Urinary bladder (tissue), 4 donors: ENCODE results near the gene HOXD8. TPM values are rescaled to one million over a fixed set of nuclear protein-coding genes. Genes with fewer than 3 reads are reported as not detected.

Experiments
- DNase-seq: peaks from one replicate; pipeline ENCODE4 v3.0.0-alpha.2; 2015; ENCODE audit errors: extremely low spot score
- H3K27ac ChIP-seq: one replicate; pipeline ENCODE4 v1.5.1; 2013; ENCODE audit warnings: low read depth, mild to moderate bottlenecking, moderate library complexity
- H3K36me3 ChIP-seq: one replicate; pipeline ENCODE4 v1.6.1; 2013; ENCODE audit warnings: mild to moderate bottlenecking, moderate library complexity; ENCODE audit not compliant: insufficient read depth
- H3K4me1 ChIP-seq: one replicate; pipeline ENCODE4 v1.6.1; 2013; ENCODE audit warnings: mild to moderate bottlenecking, moderate library complexity; ENCODE audit not compliant: insufficient read depth
- H3K4me3 ChIP-seq: one replicate; pipeline ENCODE4 v1.5.1; 2013; ENCODE audit warnings: low read depth, low read length
- WGBS: extraction: QIAGEN DNeasy Blood & Tissue Kit; methylation state at CpG from one replicate; pipeline ENCODE4 v1.1.7; 2013; 5-methylcytosine and 5-hydroxymethylcytosine counted together
- polyA plus RNA-seq: library from polyadenylated mRNA; stranded (reverse); fragments of 200-250 nt; gene quantifications from one replicate; pipeline ENCODE4 v1.2.3, GENCODE V29; 2013
- total RNA-seq: library from RNA; depleted of rRNA; stranded (reverse); fragments of >200 nt; gene quantifications from one replicate; pipeline ENCODE4 v1.2.3, GENCODE V29; 2014
- donor health status: healthy with polysubstance abuse.
- donor health status: healthy.

HOXD8 gene
- total and polyA plus RNA-seq, 2 donors: 7.0 to 12.3 TPM

- Histone ChIP-seq H3K4me3 (no peak overlapping the region), H3K4me1 (no peaks in the 10 kb centered on the region), H3K36me3 (no peaks in the 10 kb centered on the region), H3K27ac (no peak overlapping the region)
- 66% methylated on average over 40 of the region's 40 CpGs for WGBS
- DNase-seq: no peak
Observed at GRCh38 chr2:176112375-176113302, 16.9 kb upstream of the HOXD8 start.

- H3K4me3 ChIP-seq: no peak overlapping the region
Observed at GRCh38 chr2:176114120-176114929, 15.2 kb upstream of the HOXD8 start.

GRCh38 chr2:176114930-176115625 lies 14.4 kb upstream of the HOXD8 start:
- Histone ChIP-seq H3K27ac (no peak overlapping the region), H3K4me1 (no peaks in the 10 kb centered on the region), H3K36me3 (no peaks in the 10 kb centered on the region), H3K4me3 (no peak overlapping the region)
- WGBS: 83% methylated on average over 16 of the region's 16 CpGs
- no peak for DNase-seq

More at GRCh38 chr2:176114120-176114929, 15.2 kb upstream of the HOXD8 start:
- H3K4me1 ChIP-seq: no peaks in the 10 kb centered on the region
- WGBS: 76% methylated on average over 26 of the region's 26 CpGs
- H3K27ac ChIP-seq: no peak overlapping the region
- H3K36me3 ChIP-seq: no peaks in the 10 kb centered on the region
- no peak for DNase-seq

GRCh38 chr2:176115883-176116813 lies 13.4 kb upstream of the HOXD8 start, which contains the start of gene HOXD10:
Gene HOXD10 (plus strand): TSS chr2:176116778. CDS start chr2:176116834, 56 bp downstream.
- Histone ChIP-seq H3K27ac (no peak within 1 kb of the TSS), H3K4me1 (no peaks in the 10 kb centered on the region), H3K4me3 (peak within 1 kb of the TSS; percentile 1), H3K36me3 (no peaks in the 10 kb centered on the region)
- no peak for DNase-seq
- WGBS: 47% methylated on average over 66 of the region's 66 CpGs

- no peak for DNase-seq
- H3K27ac ChIP-seq: no peak overlapping the region
- no peaks in the 10 kb centered on the region for H3K4me1 ChIP-seq
- peak overlapping the region; percentile 1 for H3K4me3 ChIP-seq
- 68% methylated on average over 40 of the region's 40 CpGs for WGBS
- H3K36me3 ChIP-seq: no peaks in the 10 kb centered on the region
Observed at GRCh38 chr2:176117162-176117822, 12.2 kb upstream of the HOXD8 start.

- H3K27ac ChIP-seq: no peak overlapping the region
- 65% methylated on average over 11 of the region's 11 CpGs for WGBS
- H3K36me3 ChIP-seq: no peaks in the 10 kb centered on the region
- DNase-seq: no peak
- H3K4me1 ChIP-seq: no peaks in the 10 kb centered on the region
- no peak overlapping the region for H3K4me3 ChIP-seq
Observed at GRCh38 chr2:176117823-176118371, 11.6 kb upstream of the HOXD8 start.

- no peaks in the 10 kb centered on the region for H3K36me3 ChIP-seq
- DNase-seq: no peak
- no peak overlapping the region for H3K27ac ChIP-seq
- H3K4me1 ChIP-seq: no peaks in the 10 kb centered on the region
- no peak overlapping the region for H3K4me3 ChIP-seq
- WGBS: 64% methylated on average over 24 of the region's 24 CpGs
Observed at GRCh38 chr2:176118601-176119339, 10.7 kb upstream of the HOXD8 start.

- WGBS: 81% methylated on average over 13 of the region's 13 CpGs
- Histone ChIP-seq H3K4me3 (no peak overlapping the region), H3K27ac (no peak overlapping the region), H3K4me1 (no peaks in the 10 kb centered on the region), H3K36me3 (no peaks in the 10 kb centered on the region)
- no peak for DNase-seq
Observed at GRCh38 chr2:176120364-176121189, 8.9 kb upstream of the HOXD8 start.

- Histone ChIP-seq H3K36me3 (no peaks in the 10 kb centered on the region), H3K4me1 (no peaks in the 10 kb centered on the region), H3K4me3 (peak overlapping the region; percentile 46), H3K27ac (no peak overlapping the region)
- DNase-seq: no peak
- 61% methylated on average over 53 of the region's 53 CpGs for WGBS
Observed at GRCh38 chr2:176121190-176122051, 8.1 kb upstream of the HOXD8 start.

GRCh38 chr2:176122052-176122682 lies 7.3 kb upstream of the HOXD8 start:
- Histone ChIP-seq H3K4me3 (peak overlapping the region; percentile 46), H3K27ac (no peak overlapping the region), H3K36me3 (no peaks in the 10 kb centered on the region), H3K4me1 (no peaks in the 10 kb centered on the region)
- DNase-seq: no peak
- WGBS: 36% methylated on average over 47 of the region's 47 CpGs
